Smooth muscle cell (in vitro differentiated cells): Measurements from ENCODE around the gene AGRN. TPM values are rescaled to one million over a fixed set of nuclear protein-coding genes. Genes with fewer than 3 reads are reported as not detected.

ENCODE experiments used
- DNase-seq: peaks from one replicate; lab custom pipeline; 2025; ENCODE audit not compliant: unreplicated experiment; lab: John Stamatoyannopoulos, UW
- H2AFZ ChIP-seq: fragments of 200-600 bp; sonication (generic); 2 replicates; pipeline ENCODE4 v1.6.0; 2016; ENCODE audit warnings: antibody characterized with exemption, low read depth, mild to moderate bottlenecking
- H3F3A ChIP-seq: fragments of 200-600 bp; sonication (generic); 2 replicates; pipeline ENCODE4 v1.6.0; 2017; ENCODE audit warnings: antibody characterized with exemption, low read depth
- H3K27ac ChIP-seq: fragments of 200-600 bp; sonication (generic); 2 replicates; pipeline ENCODE4 v1.5.1; 2016; ENCODE audit warnings: low read depth, mild to moderate bottlenecking
- H3K27me3 ChIP-seq: fragments of 200-600 bp; sonication (generic); 2 replicates; pipeline ENCODE4 v1.6.1; 2016; ENCODE audit warnings: low read depth, mild to moderate bottlenecking
- H3K36me3 ChIP-seq: fragments of 200-600 bp; sonication (generic); 2 replicates; pipeline ENCODE4 v1.5.1; 2016; ENCODE audit warnings: low read depth
- H3K4me1 ChIP-seq: fragments of 200-600 bp; sonication (generic); 2 replicates; pipeline ENCODE4 v1.5.1; 2016; ENCODE audit warnings: low read depth
- H3K4me2 ChIP-seq: fragments of 200-600 bp; sonication (generic); 2 replicates; pipeline ENCODE4 v1.6.0; 2016; ENCODE audit warnings: mild to moderate bottlenecking
- H3K4me3 ChIP-seq: fragments of 200-600 bp; sonication (generic); 2 replicates; pipeline ENCODE4 v1.5.1; 2016; ENCODE audit warnings: mild to moderate bottlenecking
- H3K79me2 ChIP-seq: fragments of 200-600 bp; sonication (generic); 2 replicates; pipeline ENCODE4 v1.6.0; 2016; ENCODE audit warnings: low read depth, mild to moderate bottlenecking
- H3K9ac ChIP-seq: fragments of 200-600 bp; sonication (generic); 2 replicates; pipeline ENCODE4 v1.6.0; 2016; ENCODE audit warnings: low read depth
- H3K9me3 ChIP-seq: fragments of 200-600 bp; sonication (generic); replicated peaks from 2 replicates; pipeline ENCODE4 v1.5.1; 2016; ENCODE audit warnings: low read depth
- H4K20me1 ChIP-seq: fragments of 200-600 bp; sonication (generic); 2 replicates; pipeline ENCODE4 v1.6.0; 2016; ENCODE audit warnings: low read depth
- WGBS: methylation state at CpG from one replicate; pipeline ENCODE4 v1.1.7; 2016; ENCODE audit warnings: low lambda C conversion rate; 5-methylcytosine and 5-hydroxymethylcytosine counted together
- polyA plus RNA-seq: library from polyadenylated mRNA; unstranded; fragments of >200 nt; fragmentation: Nextera tagmentation; extraction: Ambion mirVana; gene quantifications from 2 replicates; pipeline ENCODE4 v1.2.1, GENCODE V29; 2016
- total RNA-seq: library from RNA; depleted of rRNA; stranded (reverse); fragments of >200 nt; gene quantifications from 2 replicates; pipeline ENCODE4 v1.2.3, GENCODE V29; 2014
- TF ChIP-seq, protein P1 (sequence below): fragments of 200-600 bp; sonication (generic); IDR thresholded peaks from 2 replicates; pipeline ENCODE4 v1.5.1; 2017; ENCODE audit warnings: borderline replicate concordance, mild to moderate bottlenecking, antibody characterized with exemption; ENCODE audit not compliant: insufficient read depth, poor library complexity, severe bottlenecking

Gene AGRN
- total and polyA plus RNA-seq, 2 experiments from 2014 or later, result 17.5 to 24.7 TPM

- Histone ChIP-seq H3K9ac (no peak overlapping the region), H3K9me3 (no peaks in the 10 kb centered on the region), H3K4me3 (no peak overlapping the region), H4K20me1 (no peaks in the 10 kb centered on the region), H2AFZ (no peak overlapping the region), H3K27ac (no peak overlapping the region), H3K36me3 (no peaks in the 10 kb centered on the region), H3K27me3 (no peaks in the 10 kb centered on the region), H3K79me2 (no peaks in the 10 kb centered on the region), H3F3A (no peaks in the 10 kb centered on the region), H3K4me2 (no peak overlapping the region), H3K4me1 (no peaks in the 10 kb centered on the region)
- 96% methylated on average over 28 of the region's 30 CpGs for WGBS
- DNase-seq, result no peak
- TF ChIP-seq, protein P1, sequence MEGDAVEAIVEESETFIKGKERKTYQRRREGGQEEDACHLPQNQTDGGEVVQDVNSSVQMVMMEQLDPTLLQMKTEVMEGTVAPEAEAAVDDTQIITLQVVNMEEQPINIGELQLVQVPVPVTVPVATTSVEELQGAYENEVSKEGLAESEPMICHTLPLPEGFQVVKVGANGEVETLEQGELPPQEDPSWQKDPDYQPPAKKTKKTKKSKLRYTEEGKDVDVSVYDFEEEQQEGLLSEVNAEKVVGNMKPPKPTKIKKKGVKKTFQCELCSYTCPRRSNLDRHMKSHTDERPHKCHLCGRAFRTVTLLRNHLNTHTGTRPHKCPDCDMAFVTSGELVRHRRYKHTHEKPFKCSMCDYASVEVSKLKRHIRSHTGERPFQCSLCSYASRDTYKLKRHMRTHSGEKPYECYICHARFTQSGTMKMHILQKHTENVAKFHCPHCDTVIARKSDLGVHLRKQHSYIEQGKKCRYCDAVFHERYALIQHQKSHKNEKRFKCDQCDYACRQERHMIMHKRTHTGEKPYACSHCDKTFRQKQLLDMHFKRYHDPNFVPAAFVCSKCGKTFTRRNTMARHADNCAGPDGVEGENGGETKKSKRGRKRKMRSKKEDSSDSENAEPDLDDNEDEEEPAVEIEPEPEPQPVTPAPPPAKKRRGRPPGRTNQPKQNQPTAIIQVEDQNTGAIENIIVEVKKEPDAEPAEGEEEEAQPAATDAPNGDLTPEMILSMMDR, result no peak
Observed at GRCh38 chr1:1085171-1085841, 65.4 kb downstream of the AGRN start.

DNA sequence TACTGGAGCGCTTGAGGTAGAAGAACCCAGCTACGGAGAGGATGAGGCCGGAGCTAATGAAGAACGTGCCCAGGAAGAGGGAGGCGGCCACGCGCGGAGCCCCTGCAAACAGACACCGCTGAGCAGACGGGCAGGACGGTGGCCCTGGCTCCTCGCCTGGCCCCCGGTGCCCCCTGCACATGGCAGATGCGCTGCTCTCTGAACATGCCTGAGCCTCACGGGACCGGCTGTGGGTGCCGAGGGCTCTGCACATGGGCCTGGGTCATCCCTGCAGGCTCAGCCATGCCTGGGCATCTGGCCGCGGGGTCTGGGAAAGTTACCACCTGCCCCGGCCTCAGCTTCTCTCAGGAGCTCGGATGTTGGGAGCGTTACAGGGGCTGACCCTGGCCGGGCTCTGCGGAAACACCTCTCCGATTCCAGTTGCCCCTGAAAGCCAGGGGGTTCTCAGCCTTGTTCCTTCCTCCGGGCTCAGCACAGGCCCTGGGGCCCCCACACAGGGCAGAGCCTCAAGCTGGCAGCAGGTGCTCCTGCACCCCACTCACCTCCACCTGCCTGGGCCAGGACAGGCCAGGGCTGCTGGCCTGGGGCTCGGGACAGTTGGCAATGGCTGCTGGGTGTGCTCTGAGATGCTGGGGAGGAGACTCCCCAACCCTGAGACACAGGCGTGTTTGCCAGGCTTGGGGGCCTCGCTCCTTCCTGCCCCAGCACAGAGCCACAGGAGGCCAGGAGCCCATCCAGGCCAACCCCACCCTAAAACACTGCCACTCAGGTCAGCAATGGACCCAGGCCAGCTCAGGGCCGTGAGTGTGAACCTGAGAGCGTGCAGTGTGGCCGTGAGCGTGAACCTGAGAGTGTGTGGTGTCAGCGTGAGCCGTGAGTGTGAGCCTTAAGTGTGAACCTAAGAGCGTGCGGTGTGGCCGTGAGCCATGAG is 66.3 kb downstream of the AGRN start:
- Histone ChIP-seq H3K4me3 (no peak overlapping the region), H3K36me3 (no peaks in the 10 kb centered on the region), H3K27ac (no peak overlapping the region), H3K4me2 (no peak overlapping the region), H3K27me3 (no peaks in the 10 kb centered on the region), H3K4me1 (no peaks in the 10 kb centered on the region), H2AFZ (no peak overlapping the region), H4K20me1 (no peaks in the 10 kb centered on the region), H3K9ac (no peak overlapping the region), H3K79me2 (no peaks in the 10 kb centered on the region), H3K9me3 (no peaks in the 10 kb centered on the region), H3F3A (no peaks in the 10 kb centered on the region)
- WGBS, result 95% methylated on average over 37 of the region's 38 CpGs
- TF ChIP-seq, protein P1, result no peak
- no peak for DNase-seq

DNA sequence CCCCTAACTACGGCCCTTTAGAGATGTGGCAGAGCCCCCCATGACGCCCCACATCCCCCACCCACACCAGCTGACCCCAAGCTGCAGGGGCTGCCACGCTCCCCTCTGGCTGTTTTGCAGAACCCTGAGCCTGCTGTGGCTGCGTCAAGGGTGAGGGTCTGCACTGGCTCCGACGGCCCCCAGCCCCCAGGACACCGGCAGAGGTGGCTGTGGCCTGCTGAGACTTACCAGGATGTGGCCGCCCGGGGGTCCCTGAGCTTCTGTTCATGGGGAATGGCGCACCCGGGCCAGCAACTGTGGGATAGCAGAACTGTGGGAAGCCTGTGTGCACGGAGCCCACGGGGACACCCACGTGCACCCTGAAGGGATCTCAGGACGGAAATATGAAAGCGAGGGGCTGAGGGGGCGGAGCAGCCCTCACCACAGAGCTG is 67.0 kb downstream of the AGRN start:
- Histone ChIP-seq H3K4me3 (no peak overlapping the region), H3K27me3 (no peaks in the 10 kb centered on the region), H3K4me1 (no peaks in the 10 kb centered on the region), H3K9me3 (no peaks in the 10 kb centered on the region), H2AFZ (no peak overlapping the region), H3K9ac (no peak overlapping the region), H4K20me1 (no peaks in the 10 kb centered on the region), H3K79me2 (no peaks in the 10 kb centered on the region), H3F3A (no peaks in the 10 kb centered on the region), H3K27ac (no peak overlapping the region), H3K36me3 (no peaks in the 10 kb centered on the region), H3K4me2 (no peak overlapping the region)
- DNase-seq, result no peak
- TF ChIP-seq, protein P1, result no peak
- WGBS, result 96% methylated on average over 14 of the region's 17 CpGs
